H9 (cell line): ENCODE results near the gene SFRP5. TPM values are rescaled to one million over a fixed set of nuclear protein-coding genes. Genes with fewer than 3 reads are reported as not detected.
A peak's percentile ranks its signal among the peaks of the same experiment; 100 is the strongest.

Experiments
- DNase-seq: peaks from one replicate; pipeline ENCODE4 v3.0.0-alpha.2; 2017
- H2AFZ ChIP-seq: one replicate; pipeline ENCODE4 v1.6.1; 2013; ENCODE audit warnings: mild to moderate bottlenecking, low read length, control low read depth, moderate library complexity
- H2AK5ac ChIP-seq: 2 replicates; pipeline ENCODE4 v1.6.1; 2013; ENCODE audit warnings: low read length, control low read depth, mixed read lengths; ENCODE audit not compliant: insufficient read length
- H2BK120ac ChIP-seq: one replicate; pipeline ENCODE4 v1.6.1; 2013; ENCODE audit warnings: low read depth, mild to moderate bottlenecking, low read length, control low read depth, inconsistent platforms; ENCODE audit not compliant: poor library complexity, severe bottlenecking
- H2BK12ac ChIP-seq: 2 replicates; pipeline ENCODE4 v1.6.1; 2013; ENCODE audit warnings: low read length, control low read depth, mixed read lengths, low read depth; ENCODE audit not compliant: insufficient read length
- H2BK15ac ChIP-seq: 2 replicates; pipeline ENCODE4 v1.6.1; 2013; ENCODE audit warnings: low read depth, low read length, control low read depth
- H2BK20ac ChIP-seq: one replicate; pipeline ENCODE4 v1.6.1; 2013; ENCODE audit warnings: low read depth, mild to moderate bottlenecking, low read length, control low read depth, inconsistent platforms; ENCODE audit not compliant: poor library complexity, severe bottlenecking
- H2BK5ac ChIP-seq: 2 replicates; pipeline ENCODE4 v1.6.1; 2013; ENCODE audit warnings: low read length, control low read depth, mixed read lengths; ENCODE audit not compliant: insufficient read length
- H3K14ac ChIP-seq: 2 replicates; pipeline ENCODE4 v1.6.1; 2013; ENCODE audit warnings: low read length, control low read depth; ENCODE audit not compliant: insufficient read depth
- H3K18ac ChIP-seq: 2 replicates; pipeline ENCODE4 v1.6.1; 2013; ENCODE audit warnings: low read depth, mild to moderate bottlenecking, mixed read lengths, low read length, control low read depth; ENCODE audit not compliant: insufficient read length
- H3K23ac ChIP-seq: 2 replicates; pipeline ENCODE4 v1.6.1; 2013; ENCODE audit warnings: low read length, control low read depth, mixed read lengths, low read depth; ENCODE audit not compliant: insufficient read length
- H3K23me2 ChIP-seq: 2 replicates; pipeline ENCODE4 v1.6.1; 2013; ENCODE audit warnings: low read depth, mild to moderate bottlenecking, mixed read lengths, low read length, control low read depth; ENCODE audit not compliant: insufficient read length, poor library complexity, severe bottlenecking
- H3K27ac ChIP-seq: 2 replicates; pipeline ENCODE4 v1.5.1; 2013; ENCODE audit warnings: low read length, control low read depth, mixed read lengths, low read depth; ENCODE audit not compliant: insufficient read length
- H3K27me3 ChIP-seq: 2 replicates; pipeline ENCODE4 v1.6.1; 2013; ENCODE audit warnings: low read length, control low read depth, inconsistent platforms; ENCODE audit not compliant: insufficient read depth
- H3K4ac ChIP-seq: 2 replicates; pipeline ENCODE4 v1.6.1; 2013; ENCODE audit warnings: low read depth, mild to moderate bottlenecking, control low read depth, inconsistent platforms, low read length, moderate library complexity
- H3K4me1 ChIP-seq: 2 replicates; pipeline ENCODE4 v1.6.1; 2013; ENCODE audit warnings: low read length, control low read depth, inconsistent platforms; ENCODE audit not compliant: insufficient read depth
- H3K4me2 ChIP-seq: 2 replicates; pipeline ENCODE4 v1.6.1; 2013; ENCODE audit warnings: low read length, control low read depth, mixed read lengths; ENCODE audit not compliant: insufficient read length, insufficient read depth
- H3K56ac ChIP-seq: 2 replicates; pipeline ENCODE4 v1.6.1; 2013; ENCODE audit warnings: low read depth, mild to moderate bottlenecking, mixed read lengths, low read length, control low read depth; ENCODE audit not compliant: insufficient read length
- H3K79me1 ChIP-seq: 2 replicates; pipeline ENCODE4 v1.6.1; 2013; ENCODE audit warnings: low read depth, mild to moderate bottlenecking, moderate library complexity, low read length, control low read depth, inconsistent platforms; ENCODE audit not compliant: insufficient read depth, poor library complexity, severe bottlenecking
- H3K79me2 ChIP-seq: 2 replicates; pipeline ENCODE4 v1.6.1; 2013; ENCODE audit warnings: low read length, control low read depth, inconsistent platforms; ENCODE audit not compliant: insufficient read depth
- H3K9ac ChIP-seq: 2 replicates; pipeline ENCODE4 v1.6.1; 2013; ENCODE audit warnings: low read length, control low read depth, mixed read lengths; ENCODE audit not compliant: insufficient read length; ENCODE audit errors: extremely low read depth
- H3K9me3 ChIP-seq: one replicate; pipeline ENCODE4 v1.6.1; 2013; ENCODE audit warnings: low read depth, low read length, inconsistent platforms; ENCODE audit not compliant: control insufficient read depth
- H3T11ph ChIP-seq: one replicate; pipeline ENCODE4 v1.6.1; 2013; ENCODE audit warnings: mild to moderate bottlenecking, low read length, control low read depth, inconsistent platforms
- H4K20me1 ChIP-seq: one replicate; pipeline ENCODE4 v1.6.1; 2013; ENCODE audit not compliant: control insufficient read depth, insufficient read length, insufficient read depth
- H4K5ac ChIP-seq: 2 replicates; pipeline ENCODE4 v1.6.1; 2013; ENCODE audit warnings: low read depth, mild to moderate bottlenecking, mixed read lengths, low read length, control low read depth; ENCODE audit not compliant: insufficient read length
- H4K8ac ChIP-seq: replicated peaks from 2 replicates; pipeline ENCODE4 v1.6.1; 2013; ENCODE audit warnings: low read length, control low read depth, mixed read lengths, low read depth; ENCODE audit not compliant: insufficient read length
- H4K91ac ChIP-seq: 2 replicates; pipeline ENCODE4 v1.6.1; 2013; ENCODE audit warnings: low read depth, mild to moderate bottlenecking, moderate library complexity, mixed read lengths, low read length, control low read depth; ENCODE audit not compliant: insufficient read length
- H3K27ac Mint-ChIP-seq, 3 experiments: 2 replicates in 2 of 3; 3 replicates in 1 of 3; pipeline ENCODE4 v1.8.0; 2020 to 2021; ENCODE audit warnings: mixed read lengths in 3 of 3, mild to moderate bottlenecking in 1 of 3, moderate library complexity in 1 of 3
- H3K27me3 Mint-ChIP-seq: 2 replicates; pipeline ENCODE4 v1.8.0; 2021; ENCODE audit warnings: low read depth, mild to moderate bottlenecking, moderate library complexity, mixed read lengths
- H3K36me3 Mint-ChIP-seq, 3 experiments: 2 replicates in 2 of 3; 3 replicates in 1 of 3; pipeline ENCODE4 v1.8.0; 2020 to 2021; ENCODE audit warnings: low read depth in 3 of 3, mixed read lengths in 3 of 3; ENCODE audit not compliant: insufficient read depth in 1 of 3
- H3K4me1 Mint-ChIP-seq, 2 experiments: 2 replicates each; pipeline ENCODE4 v1.8.0; 2020; ENCODE audit warnings: mixed read lengths in 2 of 2
- H3K4me3 Mint-ChIP-seq, 2 experiments: 2 replicates in 1 of 2; 3 replicates in 1 of 2; pipeline ENCODE4 v1.8.0; 2020 to 2021; ENCODE audit warnings: mild to moderate bottlenecking in 2 of 2, mixed read lengths in 2 of 2, moderate library complexity in 1 of 2
- H3K9me3 Mint-ChIP-seq, 2 experiments: 2 replicates in 1 of 2; 3 replicates in 1 of 2; pipeline ENCODE4 v1.8.0; 2020; ENCODE audit warnings: mild to moderate bottlenecking in 2 of 2, mixed read lengths in 2 of 2, moderate library complexity in 1 of 2
- CTCF ChIP-seq: fragments of 200-600 bp; sonication (generic); conservative IDR thresholded peaks from 3 replicates; pipeline ENCODE4 v1.8.0; 2021; ENCODE audit warnings: antibody characterized with exemption, mild to moderate bottlenecking
- WGBS: extraction: QIAGEN DNeasy Blood & Tissue Kit; methylation state at CpG from one replicate; pipeline ENCODE4 v1.1.7; 2013; ENCODE audit warnings: missing lambda C conversion rate, low lambda C conversion rate, mixed read lengths; ENCODE audit not compliant: insufficient read length; ENCODE audit errors: extremely low coverage; 5-methylcytosine and 5-hydroxymethylcytosine counted together
- total RNA-seq: library from RNA; stranded (reverse); gene quantifications from 2 replicates; pipeline ENCODE4 v1.2.1, GENCODE V29; 2021

The SFRP5 gene
- total RNA-seq, 1 experiment from 2014 or later: 1.7 TPM

DNA sequence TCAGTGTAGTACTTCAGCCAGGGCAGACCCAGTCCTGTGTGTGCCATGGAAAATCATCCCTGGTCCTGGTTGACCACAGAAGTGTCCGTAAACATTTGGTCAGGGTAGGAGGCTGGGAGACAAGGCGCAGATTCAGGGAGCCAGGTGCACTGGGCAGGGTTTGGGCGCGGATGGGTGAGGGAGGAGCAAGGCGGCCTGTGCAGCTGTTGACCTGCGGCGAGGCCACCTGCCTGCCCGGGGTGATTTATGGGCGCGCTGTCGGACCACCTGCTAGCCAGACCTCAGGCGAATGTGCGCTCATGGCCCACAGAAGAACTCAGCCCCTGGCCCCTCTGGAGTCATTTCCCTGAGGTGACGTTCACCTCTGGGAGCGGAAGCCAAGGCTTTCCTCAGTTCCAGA lies 6.6 kb downstream of the SFRP5 start:
- no CpG with 5 or more reads among the region's 15 CpGs for WGBS
- Mint-ChIP-seq H3K4me3 (no peak overlapping the region), H3K27me3 (peaks cover 29% of the 10 kb centered on the region), H3K9me3 (no peaks in the 10 kb centered on the region), H3K36me3 (peaks cover 5 to 19% (median 9%) of the 10 kb centered on the region in 3 experiments), H3K27ac (no peak overlapping the region), H3K4me1 (peaks cover 22 to 42% of the 10 kb centered on the region in 2 experiments)
- peaks cover 1% of the 10 kb centered on the region; the same call in 1 of the 2 replicates for H3K27me3 ChIP-seq
- H3K18ac ChIP-seq: no peak overlapping the region
- H2BK5ac ChIP-seq: no peak overlapping the region
- no peak overlapping the region for H3K23ac ChIP-seq
- no peak for DNase-seq
- no peaks in the 10 kb centered on the region for H3K4me1 ChIP-seq
- no peak overlapping the region for H4K5ac ChIP-seq
- no peak overlapping the region for H2AK5ac ChIP-seq
- H2BK20ac ChIP-seq: no peak overlapping the region
- H4K20me1 ChIP-seq: peaks cover 2% of the 10 kb centered on the region
- H4K91ac ChIP-seq: no peak overlapping the region
- H3K79me2 ChIP-seq: no peaks in the 10 kb centered on the region
- H3K56ac ChIP-seq: no peak overlapping the region
- H3K79me1 ChIP-seq: no peaks in the 10 kb centered on the region
- TF ChIP-seq CTCF: no peak
- no peak overlapping the region for H4K8ac ChIP-seq
- no peaks in the 10 kb centered on the region for H3K23me2 ChIP-seq
- H3K27ac ChIP-seq: no peak overlapping the region
- H3T11ph ChIP-seq: no peak overlapping the region
- no peak overlapping the region for H3K4me2 ChIP-seq
- H3K9ac ChIP-seq: no peak overlapping the region
- no peak overlapping the region for H3K4ac ChIP-seq
- no peaks in the 10 kb centered on the region for H3K9me3 ChIP-seq
- peak overlapping the region; percentile 28; the same call in 1 of the 2 replicates for H3K14ac ChIP-seq
- no peak overlapping the region for H2BK12ac ChIP-seq
- H2AFZ ChIP-seq: no peak overlapping the region
- no peak overlapping the region for H2BK15ac ChIP-seq
- H2BK120ac ChIP-seq: no peak overlapping the region
